Activated effector memory CD4-positive, alpha-beta T cell treated with anti-CD3 and anti-CD28 coated beads, Interleukin-2, amount 50 U/mL, for 16 hours (primary cell): Measurements from ENCODE around the gene MMP17.
"Not testable (repeated sequence)": the region's sequence is repeated elsewhere in the genome, so short reads cannot be mapped to it uniquely, and the experiment has no call there.

Experiments
- DNase-seq: peaks from one replicate; pipeline ENCODE4 v3.0.0-alpha.2; 2020

Gene MMP17

GRCh38 chr12:131867471-131867870 is 39.3 kb downstream of the MMP17 start:
- DNase-seq, result no peak

DNA sequence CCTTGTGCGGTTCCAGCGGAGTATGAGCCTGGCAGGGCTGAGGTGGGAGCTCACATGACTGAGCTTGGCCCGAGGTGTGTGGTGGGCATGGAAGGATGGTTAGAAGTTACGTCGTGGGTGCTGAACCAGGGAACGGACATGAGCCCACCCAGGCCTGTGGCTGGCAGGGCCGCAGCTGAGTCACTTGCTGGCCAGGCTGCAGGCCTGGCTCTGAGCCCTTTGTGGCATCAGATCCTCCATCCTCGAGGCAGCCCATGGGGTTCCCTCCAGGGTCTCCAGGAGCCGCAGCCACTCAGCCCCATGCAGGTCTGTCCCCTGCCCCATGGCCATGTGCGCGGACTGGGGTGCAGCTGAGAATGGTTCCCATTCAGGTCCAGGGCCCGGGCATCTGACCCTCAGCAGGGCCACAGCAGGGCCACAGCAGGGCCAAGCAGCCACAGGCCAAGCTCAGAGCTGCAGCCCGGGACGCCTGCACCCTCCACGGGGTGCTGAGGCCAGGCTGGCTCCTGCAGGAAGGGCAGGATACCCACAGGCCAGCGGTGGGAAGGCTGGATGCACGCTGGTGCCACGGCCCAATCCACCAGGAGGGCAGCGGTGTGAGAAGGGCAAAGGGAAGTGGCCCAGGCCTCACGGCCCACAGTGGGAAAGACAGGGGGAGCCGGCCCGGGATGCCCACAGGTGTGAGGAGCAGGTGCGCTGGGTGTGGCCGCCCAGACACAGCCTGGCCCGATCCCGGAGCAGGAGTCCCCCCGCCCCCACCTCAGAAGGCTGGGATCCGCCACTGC is 39.9 kb downstream of the MMP17 start:
- no peak for DNase-seq

GRCh38 chr12:131869871-131870418 is 41.8 kb downstream of the MMP17 start:
- no peak for DNase-seq

DNA sequence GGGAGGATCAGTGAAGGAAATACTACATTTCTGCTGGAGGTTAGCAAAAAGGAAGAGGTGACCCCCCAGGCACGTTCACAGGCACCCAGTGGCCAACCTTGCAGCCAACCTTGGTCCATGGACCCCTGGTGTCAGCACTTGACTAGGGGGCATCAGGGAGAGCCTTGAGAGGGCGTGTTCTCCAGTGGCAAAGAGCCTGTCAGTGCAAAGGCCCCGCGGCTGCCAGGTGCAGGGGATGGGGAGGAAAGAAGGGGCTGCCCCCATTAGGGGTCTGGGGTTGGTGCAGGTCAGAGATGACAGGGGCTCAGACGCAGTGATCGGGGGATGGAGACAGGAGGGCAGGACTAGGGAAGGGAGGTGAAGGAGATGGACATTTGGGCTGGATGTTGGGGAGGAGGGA is 43.5 kb downstream of the MMP17 start:
- DNase-seq, result no peak

DNA sequence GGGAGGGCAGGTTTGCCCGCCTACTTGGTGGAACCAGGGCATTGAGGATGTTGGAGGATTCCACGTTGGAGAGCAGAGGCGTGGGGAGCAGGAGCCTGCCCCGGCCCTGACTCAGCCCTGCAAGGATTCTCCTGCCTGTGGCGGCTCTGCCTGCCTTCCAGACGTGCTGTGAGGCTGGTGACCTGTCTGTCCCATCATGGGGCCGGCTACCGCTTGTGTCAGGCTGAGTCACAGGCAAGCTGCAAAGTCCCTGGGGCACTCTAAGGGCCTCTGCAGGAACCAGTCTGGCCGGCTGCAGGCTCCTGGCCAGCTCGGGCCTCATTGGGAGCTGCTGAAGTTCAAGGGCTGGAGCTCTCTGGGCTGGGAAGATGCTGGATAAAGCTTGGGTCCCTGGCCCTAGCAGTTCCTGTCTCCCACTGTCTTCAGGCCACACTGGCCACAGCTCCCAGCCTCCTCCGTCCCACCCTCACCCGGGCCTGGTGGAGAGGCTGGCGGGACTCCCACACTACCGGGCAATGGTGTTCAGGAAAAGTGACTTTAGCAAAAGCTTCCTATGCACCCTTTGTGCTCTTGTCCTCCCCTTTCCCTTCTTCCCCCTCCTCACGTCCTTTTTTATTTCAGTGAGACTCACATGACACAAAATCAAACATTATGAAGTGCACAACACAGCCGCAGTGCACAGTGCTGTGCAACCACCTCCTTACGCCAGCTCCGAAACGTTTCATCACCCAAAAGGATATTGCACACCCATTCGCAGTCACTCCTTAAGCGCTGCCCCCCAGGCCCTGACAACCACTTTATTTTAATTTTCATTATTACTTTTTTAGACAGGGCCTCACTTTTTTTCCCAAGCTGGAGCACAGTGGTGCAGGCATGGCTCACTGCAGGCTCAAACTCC is 44.2 kb downstream of the MMP17 start:
- DNase-seq, result no peak

DNA sequence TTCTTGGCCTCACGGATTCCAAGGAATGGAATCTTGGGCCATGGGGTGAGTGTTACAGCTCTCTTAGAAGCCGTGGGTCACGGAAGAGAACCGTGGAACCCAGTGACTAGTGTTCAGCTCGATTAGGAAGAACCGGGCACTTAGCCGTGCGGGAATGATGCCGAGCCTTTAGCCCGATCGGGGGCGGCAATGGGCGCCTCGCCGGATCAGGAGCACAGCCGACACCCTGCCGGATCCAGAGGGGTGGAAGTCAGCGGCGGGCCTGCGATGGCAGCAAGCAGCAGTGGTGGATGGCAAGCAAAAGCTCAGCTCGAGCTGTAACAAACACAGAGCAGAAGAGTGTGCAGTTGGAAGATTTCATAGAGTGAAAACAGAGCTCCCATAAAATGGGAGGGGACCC is 45.1 kb downstream of the MMP17 start:
- DNase-seq, result no peak

DNA sequence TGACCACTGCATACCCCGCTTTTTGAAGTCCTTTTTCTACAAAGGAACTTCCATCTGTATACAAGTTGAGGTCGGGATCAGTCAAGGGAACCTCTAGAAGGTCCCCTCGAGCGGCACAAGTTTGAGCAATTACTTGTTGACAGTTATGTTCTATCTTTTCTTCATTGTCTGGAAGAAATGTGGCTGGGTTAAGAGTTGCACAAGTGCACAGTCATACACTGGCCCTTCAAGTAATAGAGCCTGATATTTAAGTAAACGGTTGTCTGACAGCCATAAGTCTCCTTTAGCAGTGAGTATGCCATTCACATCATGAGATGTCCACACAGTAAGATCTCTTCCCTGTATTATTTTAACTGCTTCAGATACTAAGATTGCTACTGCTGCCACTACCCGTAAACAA is 46.8 kb downstream of the MMP17 start:
- not testable (repeated sequence) for DNase-seq

GRCh38 chr12:131877216-131877615 is 49.0 kb downstream of the MMP17 start:
- DNase-seq, result not testable (repeated sequence)

DNA sequence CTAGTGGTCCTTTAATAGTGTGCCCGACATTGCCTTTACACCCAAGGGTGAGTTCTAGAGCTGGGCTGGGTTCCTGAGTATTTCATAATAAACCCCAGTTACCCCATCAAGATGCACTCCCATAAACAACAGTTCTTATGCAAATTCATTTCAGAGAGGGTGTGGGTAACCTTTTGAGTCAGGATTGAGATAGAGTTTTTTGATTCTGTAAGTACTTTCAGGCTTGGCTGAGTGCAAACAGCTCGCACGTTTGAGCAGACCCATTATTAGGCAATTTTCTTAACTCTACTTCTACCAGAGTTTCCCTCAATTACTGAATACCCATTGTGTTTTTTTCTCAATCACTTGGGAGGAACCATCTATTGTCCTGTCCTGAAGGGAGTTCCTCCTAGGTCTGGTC is 50.2 kb downstream of the MMP17 start:
- DNase-seq, result not testable (repeated sequence)

DNA sequence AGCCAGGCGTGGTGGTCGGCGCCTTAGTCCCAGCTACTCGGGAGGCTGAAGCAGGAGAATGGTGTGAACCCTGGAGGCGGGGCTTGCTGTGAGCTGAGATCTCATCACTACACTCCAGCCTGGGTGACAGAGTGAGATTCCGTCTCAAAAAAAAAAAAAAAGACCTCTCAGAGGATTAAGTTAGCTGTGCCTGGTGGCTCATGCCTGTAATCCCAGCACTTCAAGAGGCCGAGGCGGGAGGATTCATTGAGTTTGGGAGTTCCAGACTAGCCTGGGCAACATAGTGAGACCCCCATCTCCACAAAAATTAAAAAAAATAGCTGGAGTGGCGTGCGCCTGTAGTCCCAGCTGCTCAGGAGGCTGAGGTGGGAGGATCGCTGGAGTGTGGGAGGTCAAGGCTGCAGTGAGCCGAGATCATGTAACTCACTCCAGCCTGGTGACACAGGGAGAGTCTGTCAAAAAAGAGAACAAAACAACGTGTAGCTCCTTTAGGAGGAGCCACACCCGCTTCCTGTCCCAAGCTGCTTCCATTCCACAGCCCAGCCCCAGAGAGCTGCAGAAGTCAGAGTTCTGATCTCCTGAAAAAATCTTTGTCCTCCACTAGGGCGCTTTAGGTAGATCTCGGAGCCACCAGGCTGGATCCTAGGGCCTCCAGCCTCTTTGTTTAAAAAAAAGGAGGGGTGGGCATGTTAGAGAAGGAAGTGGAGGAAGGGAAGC is 54.8 kb downstream of the MMP17 start:
- DNase-seq, result no peak

DNA sequence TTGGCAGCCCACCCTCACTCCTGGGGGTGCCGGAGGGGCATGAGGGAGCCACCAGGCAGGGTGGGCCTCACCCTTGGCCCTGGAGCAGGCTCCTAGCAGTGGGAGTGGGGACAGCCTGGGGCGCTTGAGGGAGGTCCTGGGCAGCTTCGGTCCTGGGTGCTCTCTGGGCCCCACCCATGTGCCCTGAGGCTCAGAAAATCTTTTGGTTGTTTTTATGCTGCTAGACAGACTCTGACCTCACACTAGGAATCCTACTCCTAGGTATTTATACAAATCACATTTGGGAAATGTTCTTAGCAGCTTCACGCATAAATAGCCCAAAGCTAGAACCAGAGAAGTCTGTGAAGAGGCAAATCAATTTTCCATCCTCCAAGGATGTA is 55.3 kb downstream of the MMP17 start:
- no peak for DNase-seq

DNA sequence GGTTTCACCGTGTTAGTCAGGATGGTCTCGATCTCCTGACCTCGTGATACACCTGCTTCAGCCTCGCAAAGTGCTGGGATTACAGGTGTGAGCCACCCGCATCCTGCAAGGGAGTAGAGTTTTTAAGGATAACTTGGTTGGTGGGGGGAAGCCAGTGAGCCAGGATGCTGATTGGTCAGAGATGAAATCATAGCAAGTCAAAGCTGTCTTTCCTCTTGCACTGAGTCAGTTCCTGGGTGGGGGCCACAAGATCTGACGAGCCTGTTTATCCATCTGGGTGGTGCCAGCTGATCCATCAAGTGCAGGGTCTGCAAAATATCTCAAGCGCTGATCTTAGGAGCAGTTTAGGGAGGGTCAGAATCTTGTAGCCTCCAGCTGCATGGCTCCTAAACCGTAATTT is 56.9 kb downstream of the MMP17 start:
- DNase-seq, result not testable (repeated sequence)

- no peak for DNase-seq
Observed at GRCh38 chr12:131885543-131886057, 57.4 kb downstream of the MMP17 start.

DNA sequence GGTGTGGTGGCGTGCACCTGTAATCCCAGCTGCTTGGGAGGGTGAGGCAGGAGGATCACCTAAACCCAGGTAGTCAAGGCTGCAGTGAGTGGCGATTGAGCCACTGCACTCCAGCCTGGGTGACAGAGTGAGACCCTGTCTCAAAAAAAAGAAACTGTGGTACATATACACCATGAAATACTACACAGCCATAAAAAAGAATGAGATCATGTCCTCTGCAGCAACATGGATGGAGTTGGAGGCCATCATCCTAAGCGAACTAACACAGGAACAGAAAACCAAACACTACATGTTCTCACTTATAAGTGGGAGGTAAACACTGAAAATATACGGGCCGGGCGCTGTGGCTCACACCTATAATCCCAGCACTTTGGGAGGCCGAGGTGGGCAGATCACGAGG is 63.5 kb downstream of the MMP17 start:
- not testable (repeated sequence) for DNase-seq

GRCh38 chr12:131892711-131893604 is 64.8 kb downstream of the MMP17 start:
- DNase-seq, result no peak

DNA sequence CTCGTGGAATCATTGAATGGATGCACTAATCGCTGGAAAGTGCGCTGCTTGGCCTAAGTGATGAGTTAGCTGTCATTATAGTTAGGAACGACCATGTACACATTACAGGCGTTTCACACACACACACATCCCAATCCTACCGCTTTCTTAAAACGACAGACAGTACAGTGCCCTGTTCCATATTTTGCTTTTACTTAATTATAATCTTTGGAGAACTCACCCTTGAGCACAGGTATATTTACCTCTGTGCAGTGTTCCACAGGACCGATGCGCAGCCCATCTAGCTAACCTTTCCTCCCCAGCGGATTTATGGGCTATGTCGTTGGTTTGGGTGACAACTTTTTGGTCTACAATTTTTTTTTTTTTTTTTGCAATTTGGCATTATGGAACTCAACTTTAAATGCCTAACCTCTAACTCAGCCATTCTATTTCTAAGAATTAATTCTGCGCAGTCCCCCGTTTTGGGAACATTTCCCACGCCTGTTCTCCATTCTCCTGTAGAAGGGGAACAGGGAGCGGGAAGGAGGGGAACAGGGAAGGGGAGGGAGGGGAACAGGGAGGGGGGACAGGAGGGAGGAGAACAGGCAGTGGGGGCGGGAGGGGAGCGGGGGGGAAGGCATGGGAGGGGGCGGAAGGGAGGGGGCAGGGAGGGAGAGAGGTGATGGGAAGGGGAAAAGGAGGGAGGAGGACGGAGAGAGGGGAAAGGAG is 65.6 kb downstream of the MMP17 start:
- DNase-seq, result no peak

DNA sequence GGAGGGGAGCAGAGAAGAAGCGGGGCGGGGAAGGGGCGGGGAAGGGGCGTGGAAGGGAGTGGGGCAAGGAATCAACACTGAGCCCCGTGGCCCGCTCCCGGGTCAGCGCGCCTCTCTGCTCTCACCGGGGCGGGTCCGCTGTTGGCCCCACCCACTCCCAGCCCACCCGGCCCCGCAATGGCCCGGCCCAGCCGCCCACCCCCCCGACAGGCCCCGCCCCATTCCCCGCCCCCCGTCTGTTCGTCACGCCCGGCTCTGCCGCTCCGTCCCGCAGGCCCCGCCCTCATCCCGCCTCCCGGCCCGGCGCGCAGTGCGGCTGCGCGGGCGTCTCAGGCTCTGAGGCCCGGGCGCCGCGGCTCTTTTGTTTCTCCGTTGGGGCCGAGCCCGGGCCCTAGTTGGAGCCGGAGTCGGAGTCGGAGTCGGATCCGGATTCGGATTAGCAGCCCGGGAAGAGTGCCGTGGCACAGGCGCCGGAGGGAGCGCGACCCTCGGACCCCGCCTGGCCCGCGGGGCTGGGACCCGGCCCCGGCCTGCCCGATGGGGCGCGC is 66.2 kb downstream of the MMP17 start, which contains the start of gene ULK1:
TSS of gene ULK1 (plus strand) at position 310 of the 548 bp plus-strand sequence. CDS start 380 bp downstream, outside the sequence.
- DNase-seq, result peak; percentile 97

GRCh38 chr12:131894981-131895639 is 66.9 kb downstream of the MMP17 start:
- no peak for DNase-seq

DNA sequence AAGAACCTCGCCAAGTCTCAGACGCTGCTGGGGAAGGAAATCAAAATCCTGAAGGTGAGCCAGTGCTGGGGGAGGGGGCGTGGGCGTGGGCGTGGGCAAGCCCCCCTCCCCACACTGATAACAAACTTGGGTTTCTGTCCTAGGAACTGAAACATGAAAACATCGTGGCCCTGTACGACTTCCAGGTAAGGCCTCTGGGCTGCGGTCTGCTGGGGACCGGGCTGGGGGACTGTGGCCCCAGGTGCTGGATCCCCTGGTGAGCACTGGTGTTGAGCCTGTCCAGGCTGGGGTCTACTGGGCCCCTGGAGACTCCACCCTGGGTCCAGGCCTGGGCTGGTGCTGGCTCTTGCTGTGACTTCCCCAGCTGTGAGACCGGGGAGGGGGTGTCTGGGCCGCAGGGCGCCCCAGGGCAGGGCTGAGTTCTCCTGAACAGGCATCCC is 67.5 kb downstream of the MMP17 start:
- DNase-seq, result no peak
